ENCODE results near the gene HSP90AB1.
"Not testable (repeated sequence)": the region's sequence is repeated elsewhere in the genome, so short reads cannot be mapped to it uniquely, and the experiment has no call there.

HSP90AB1 gene

GRCh38 chr6:44222486-44223318 lies 24.2 kb upstream of the HSP90AB1 start:
- DNase-seq (ENCODE audit: low read depth, low spot score), result no peak

GRCh38 chr6:44223319-44224028 lies 23.4 kb upstream of the HSP90AB1 start, which contains the start of gene SLC29A1:
SLC29A1 (plus strand) TSS chr6:44223595; CDS start chr6:44227314, 3,719 bp downstream.
- DNase-seq (ENCODE audit: low read depth, low spot score), result peak; percentile 77

- DNase-seq (ENCODE audit: low read depth, low spot score), result peak; percentile 28
Observed at GRCh38 chr6:44224029-44224964, 22.6 kb upstream of the HSP90AB1 start.

- DNase-seq (ENCODE audit: low read depth, low spot score), result no peak
Observed at GRCh38 chr6:44224965-44225305, 22.0 kb upstream of the HSP90AB1 start.

- no peak for DNase-seq (ENCODE audit: low read depth, low spot score)
Observed at GRCh38 chr6:44225579-44226325, 21.1 kb upstream of the HSP90AB1 start.

GRCh38 chr6:44226368-44227147 lies 20.3 kb upstream of the HSP90AB1 start:
- no peak for DNase-seq (ENCODE audit: low read depth, low spot score)

- no peak for DNase-seq (ENCODE audit: low read depth, low spot score)
Observed at GRCh38 chr6:44227148-44227793, 19.6 kb upstream of the HSP90AB1 start.

GRCh38 chr6:44228031-44228430 lies 18.9 kb upstream of the HSP90AB1 start:
- no peak for DNase-seq (ENCODE audit: low read depth, low spot score)

GRCh38 chr6:44228433-44228832 lies 18.5 kb upstream of the HSP90AB1 start:
- DNase-seq (ENCODE audit: low read depth, low spot score), result no peak

- no peak for DNase-seq (ENCODE audit: low read depth, low spot score)
Observed at GRCh38 chr6:44228836-44229235, 18.1 kb upstream of the HSP90AB1 start.

GRCh38 chr6:44229376-44230033 lies 17.4 kb upstream of the HSP90AB1 start:
- DNase-seq (ENCODE audit: low read depth, low spot score), result no peak

GRCh38 chr6:44230034-44230675 lies 16.7 kb upstream of the HSP90AB1 start:
- DNase-seq (ENCODE audit: low read depth, low spot score), result no peak

- DNase-seq (ENCODE audit: low read depth, low spot score), result not testable (repeated sequence)
Observed at GRCh38 chr6:44231426-44231825, 15.5 kb upstream of the HSP90AB1 start.

- no peak for DNase-seq (ENCODE audit: low read depth, low spot score)
Observed at GRCh38 chr6:44232676-44233566, 14.0 kb upstream of the HSP90AB1 start.

- no peak for DNase-seq (ENCODE audit: low read depth, low spot score)
Observed at GRCh38 chr6:44233567-44234100, 13.3 kb upstream of the HSP90AB1 start.

- peak; percentile 93 for DNase-seq (ENCODE audit: low read depth, low spot score)
Observed at GRCh38 chr6:44234101-44235025, 12.5 kb upstream of the HSP90AB1 start.
